Fibroblast of mammary gland (primary cell): ENCODE measurements around the gene CLDN8.

Experiments
- DNase-seq: peaks from one replicate; pipeline ENCODE4 v3.0.0-alpha.2; 2010; ENCODE audit warnings: low read depth
- H3K4me3 ChIP-seq: 2 replicates; pipeline ENCODE4 v1.5.1; 2011; ENCODE audit warnings: low read depth, mild to moderate bottlenecking, low read length, moderate library complexity; ENCODE audit not compliant: control insufficient read depth
- TF ChIP-seq, protein P1 (sequence below): conservative IDR thresholded peaks from 2 replicates; pipeline ENCODE4 v1.5.1; 2011; ENCODE audit warnings: low read depth, low read length, inconsistent platforms; ENCODE audit not compliant: control insufficient read depth, insufficient read depth

CLDN8 gene

DNA sequence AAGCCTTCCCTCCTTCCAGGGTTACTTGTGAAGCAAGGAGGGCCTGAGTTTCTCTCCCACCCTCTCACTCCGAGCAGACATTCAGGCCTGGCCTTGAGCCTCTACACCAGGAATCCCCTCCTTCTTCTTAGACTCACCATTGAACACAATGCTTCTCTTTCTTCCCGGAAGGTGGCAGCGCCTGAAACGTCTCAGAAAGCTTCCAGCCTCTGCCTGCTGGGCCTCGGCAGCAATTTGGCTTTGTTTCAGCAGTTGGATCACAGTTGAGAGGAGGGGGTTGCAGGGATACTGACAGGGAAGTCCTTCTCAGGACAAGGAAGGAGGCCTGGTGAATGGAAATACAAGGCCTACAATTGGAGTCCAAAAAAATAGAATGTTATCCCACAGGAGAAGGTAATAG is 6.3 kb downstream of the CLDN8 start:
- TF ChIP-seq, protein P1, sequence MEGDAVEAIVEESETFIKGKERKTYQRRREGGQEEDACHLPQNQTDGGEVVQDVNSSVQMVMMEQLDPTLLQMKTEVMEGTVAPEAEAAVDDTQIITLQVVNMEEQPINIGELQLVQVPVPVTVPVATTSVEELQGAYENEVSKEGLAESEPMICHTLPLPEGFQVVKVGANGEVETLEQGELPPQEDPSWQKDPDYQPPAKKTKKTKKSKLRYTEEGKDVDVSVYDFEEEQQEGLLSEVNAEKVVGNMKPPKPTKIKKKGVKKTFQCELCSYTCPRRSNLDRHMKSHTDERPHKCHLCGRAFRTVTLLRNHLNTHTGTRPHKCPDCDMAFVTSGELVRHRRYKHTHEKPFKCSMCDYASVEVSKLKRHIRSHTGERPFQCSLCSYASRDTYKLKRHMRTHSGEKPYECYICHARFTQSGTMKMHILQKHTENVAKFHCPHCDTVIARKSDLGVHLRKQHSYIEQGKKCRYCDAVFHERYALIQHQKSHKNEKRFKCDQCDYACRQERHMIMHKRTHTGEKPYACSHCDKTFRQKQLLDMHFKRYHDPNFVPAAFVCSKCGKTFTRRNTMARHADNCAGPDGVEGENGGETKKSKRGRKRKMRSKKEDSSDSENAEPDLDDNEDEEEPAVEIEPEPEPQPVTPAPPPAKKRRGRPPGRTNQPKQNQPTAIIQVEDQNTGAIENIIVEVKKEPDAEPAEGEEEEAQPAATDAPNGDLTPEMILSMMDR = no peak
- no peak overlapping the region for H3K4me3 ChIP-seq
- no peak for DNase-seq

DNA sequence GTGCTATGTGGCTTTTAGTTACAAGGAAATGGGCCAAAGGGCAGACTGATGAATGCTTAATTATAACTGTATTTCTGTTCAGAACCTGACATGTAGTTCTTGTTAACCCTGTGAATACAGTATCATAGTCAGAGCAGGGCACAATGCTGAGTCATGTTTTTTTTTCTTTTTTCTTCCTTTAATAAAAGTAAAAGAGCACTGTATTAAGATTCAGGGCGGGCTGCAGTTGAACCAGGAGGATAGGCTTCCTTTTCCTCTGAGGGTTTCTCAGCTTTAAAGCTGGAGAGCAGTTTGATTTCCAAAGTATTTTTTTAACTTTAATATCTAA is 8.7 kb downstream of the CLDN8 start:
- peak; percentile 37 for DNase-seq
- no peak overlapping the region for H3K4me3 ChIP-seq
- TF ChIP-seq, protein P1 = no peak

DNA sequence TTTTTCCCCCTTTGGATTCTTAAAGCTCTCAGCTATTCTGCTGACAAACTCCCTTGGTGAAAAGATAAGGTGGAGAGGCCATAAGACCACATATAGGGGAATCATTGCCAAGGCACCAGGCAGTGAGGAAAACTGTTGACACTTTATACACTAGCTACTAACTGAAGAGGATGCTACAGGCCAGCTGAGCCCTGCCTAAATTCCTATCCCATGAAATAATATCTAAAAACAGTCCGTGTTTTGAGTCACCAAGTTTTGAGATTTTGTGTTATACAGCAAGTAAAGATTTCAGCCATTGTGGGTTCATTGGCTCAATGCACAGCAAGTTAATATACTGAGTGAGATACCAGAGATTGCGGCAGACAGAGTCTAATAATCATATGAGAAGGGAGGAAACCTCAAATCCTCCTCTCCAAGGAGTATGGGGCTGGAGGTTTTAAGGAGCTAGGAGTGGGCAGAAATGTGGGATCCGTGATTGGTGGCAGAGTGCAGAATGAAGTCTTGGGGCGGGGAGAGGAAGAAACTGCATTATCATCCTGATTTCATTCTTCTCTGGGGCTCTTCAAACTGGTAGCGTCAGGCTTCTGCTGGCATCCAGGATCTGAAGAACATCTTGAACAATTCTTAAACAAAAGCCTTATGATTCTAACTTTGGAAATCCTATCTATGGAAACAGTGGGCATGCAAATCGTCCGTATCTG is 9.2 kb downstream of the CLDN8 start:
- TF ChIP-seq, protein P1 = no peak
- peak; percentile 62 for DNase-seq
- H3K4me3 ChIP-seq = no peak overlapping the region

DNA sequence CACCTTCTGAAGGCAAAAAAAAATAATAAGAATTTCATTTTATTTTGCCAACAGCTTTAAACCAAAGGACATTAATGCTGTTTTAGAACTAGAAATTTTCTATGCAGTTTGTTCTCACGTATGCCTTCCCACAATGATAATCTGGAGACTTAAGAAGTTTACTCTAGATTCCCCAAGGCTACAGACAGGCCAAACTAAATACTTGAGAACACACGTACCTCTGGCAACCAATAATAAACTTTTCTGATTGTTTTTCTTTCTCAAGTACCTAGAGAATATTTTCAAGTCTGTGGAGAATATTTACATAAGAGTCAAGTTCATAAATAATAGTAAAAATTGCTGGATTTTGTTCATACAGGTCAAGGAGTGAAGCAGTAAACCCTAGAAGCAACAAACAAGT is 15.9 kb downstream of the CLDN8 start:
- no peak for DNase-seq
- TF ChIP-seq, protein P1 = no peak
- no peak overlapping the region for H3K4me3 ChIP-seq

DNA sequence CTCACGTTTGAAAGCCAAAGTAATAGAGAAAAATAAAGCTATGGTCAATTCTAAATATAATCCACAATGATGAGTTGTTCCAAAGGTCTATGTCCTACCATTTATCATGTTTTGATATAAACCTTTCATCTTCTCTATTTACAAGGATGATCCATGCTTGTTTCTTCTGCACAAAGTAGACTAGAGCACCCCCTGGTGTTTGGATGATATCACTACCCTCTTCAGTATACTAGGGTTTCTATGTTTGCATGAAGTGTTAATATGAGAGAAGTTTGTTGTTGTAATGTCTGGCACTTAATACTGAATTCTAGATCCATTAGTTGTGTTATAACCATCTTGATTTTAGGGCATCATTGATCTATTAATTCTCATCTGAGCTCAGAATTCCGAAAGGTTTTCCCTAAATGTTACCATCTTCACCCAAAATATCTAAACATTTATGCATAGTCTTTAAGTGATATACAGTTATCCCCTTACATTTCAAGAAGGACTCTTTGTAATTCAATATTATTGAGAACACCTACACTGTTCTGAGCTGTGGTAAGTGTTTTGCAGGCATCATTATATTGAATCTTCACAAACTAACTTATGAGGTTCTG is 21.1 kb downstream of the CLDN8 start:
- H3K4me3 ChIP-seq = no peak overlapping the region
- TF ChIP-seq, protein P1 = peak; percentile 78
- peak; percentile 57 for DNase-seq

DNA sequence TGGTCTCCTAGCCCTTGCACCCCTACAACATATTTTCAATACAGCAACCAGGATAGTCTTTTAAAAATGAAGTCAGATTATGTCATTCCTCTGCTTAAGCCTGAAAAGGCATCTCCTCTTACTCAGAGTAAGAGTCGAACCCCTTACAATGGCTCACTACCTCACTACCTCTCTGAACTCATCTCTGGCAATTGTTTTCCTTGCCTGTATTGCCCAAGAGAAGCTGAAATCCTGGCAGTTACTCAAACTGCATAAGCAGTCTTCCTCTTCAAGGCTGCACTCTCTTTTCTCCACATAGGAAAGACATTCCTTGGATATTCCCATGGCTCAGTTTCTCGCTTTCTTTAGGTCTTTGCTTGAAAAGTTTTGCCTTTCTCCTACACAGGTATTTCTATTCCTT is 22.7 kb downstream of the CLDN8 start:
- no peak overlapping the region for H3K4me3 ChIP-seq
- TF ChIP-seq, protein P1 = no peak
- peak; percentile 20 for DNase-seq
